RWPE2 (cell line): ENCODE measurements around the gene CEACAM6.

Experiments used
- ATAC-seq: fragments of 200-7000 bp; cut with Tn5 transposase; 3 replicates; pipeline ENCODE4 v1.9.1; 2021; ENCODE audit warnings: low read depth
- DNase-seq: peaks from one replicate; pipeline ENCODE4 v3.0.0-alpha.2; 2020; ENCODE audit warnings: low spot score
- H3K27ac ChIP-seq: fragments of 450-650 bp; 2 replicates; pipeline ENCODE4 v1.5.1; 2017; ENCODE audit warnings: mild to moderate bottlenecking; ENCODE audit not compliant: poor library complexity, severe bottlenecking
- H3K27me3 ChIP-seq: fragments of 250-450 bp; sonication (Bioruptor Pico); 2 replicates; pipeline ENCODE4 v1.5.1; 2021; ENCODE audit warnings: mild to moderate bottlenecking, moderate library complexity; ENCODE audit not compliant: insufficient read depth, poor library complexity, severe bottlenecking
- H3K36me3 ChIP-seq: fragments of 250-450 bp; sonication (Bioruptor Pico); 2 replicates; pipeline ENCODE4 v1.5.1; 2020; ENCODE audit warnings: low read depth, mild to moderate bottlenecking, moderate library complexity
- H3K4me1 ChIP-seq: fragments of 250-450 bp; sonication (Bioruptor Pico); 2 replicates; pipeline ENCODE4 v1.5.1; 2021; ENCODE audit warnings: mild to moderate bottlenecking, moderate library complexity; ENCODE audit not compliant: insufficient read depth, poor library complexity, severe bottlenecking
- H3K4me3 ChIP-seq: fragments of 250-450 bp; sonication (Bioruptor Pico); 2 replicates; pipeline ENCODE4 v1.5.1; 2021; ENCODE audit warnings: mild to moderate bottlenecking, moderate library complexity; ENCODE audit not compliant: severe bottlenecking
- H3K9me3 ChIP-seq: fragments of 250-450 bp; sonication (Bioruptor Pico); 2 replicates; pipeline ENCODE4 v1.5.1; 2021; ENCODE audit warnings: mild to moderate bottlenecking, moderate library complexity; ENCODE audit not compliant: severe bottlenecking
- CTCF ChIP-seq: fragments of 450-650 bp; IDR thresholded peaks from one replicate; pipeline ENCODE4 v1.5.1; 2017; ENCODE audit warnings: mild to moderate bottlenecking, moderate library complexity; ENCODE audit not compliant: poor library complexity, severe bottlenecking

CEACAM6 gene

GRCh38 chr19:41801792-41802211 is 46.5 kb downstream of the CEACAM6 start:
- Histone ChIP-seq H3K27me3 (no peaks in the 10 kb centered on the region), H3K36me3 (no peaks in the 10 kb centered on the region), H3K9me3 (no peaks in the 10 kb centered on the region), H3K27ac (no peak overlapping the region), H3K4me3 (no peak overlapping the region), H3K4me1 (peaks cover 12% of the 10 kb centered on the region)
- DNase-seq (no peak), ATAC-seq (no peak)
- TF ChIP-seq CTCF = no peak

GRCh38 chr19:41802770-41803169 is 47.4 kb downstream of the CEACAM6 start:
- Histone ChIP-seq H3K27me3 (no peaks in the 10 kb centered on the region), H3K4me1 (peaks cover 12% of the 10 kb centered on the region), H3K4me3 (no peak overlapping the region), H3K36me3 (no peaks in the 10 kb centered on the region), H3K9me3 (no peaks in the 10 kb centered on the region), H3K27ac (no peak overlapping the region)
- TF ChIP-seq CTCF = no peak
- ATAC-seq = no peak
- DNase-seq = no peak

GRCh38 chr19:41804336-41804735 is 49.0 kb downstream of the CEACAM6 start:
- Histone ChIP-seq H3K4me1 (peaks cover 5% of the 10 kb centered on the region), H3K27ac (no peak overlapping the region), H3K9me3 (no peaks in the 10 kb centered on the region), H3K27me3 (no peaks in the 10 kb centered on the region), H3K36me3 (no peaks in the 10 kb centered on the region), H3K4me3 (no peak overlapping the region)
- TF ChIP-seq CTCF = no peak
- no peak for DNase-seq
- no peak; the same call in 2 of the 3 replicates for ATAC-seq

GRCh38 chr19:41807176-41807575 is 51.8 kb downstream of the CEACAM6 start:
- H3K27ac ChIP-seq = no peak overlapping the region
- no peaks in the 10 kb centered on the region for H3K4me1 ChIP-seq
- no peaks in the 10 kb centered on the region for H3K36me3 ChIP-seq
- DNase-seq = no peak
- no peak for ATAC-seq
- H3K4me3 ChIP-seq = no peak overlapping the region
- no peaks in the 10 kb centered on the region for H3K27me3 ChIP-seq
- no peak for TF ChIP-seq CTCF
- H3K9me3 ChIP-seq = no peaks in the 10 kb centered on the region

GRCh38 chr19:41808663-41809566 is 53.6 kb downstream of the CEACAM6 start:
- DNase-seq (no peak), ATAC-seq (no peak)
- Histone ChIP-seq H3K27ac (no peak overlapping the region), H3K27me3 (no peaks in the 10 kb centered on the region), H3K36me3 (no peaks in the 10 kb centered on the region), H3K9me3 (no peaks in the 10 kb centered on the region), H3K4me1 (no peaks in the 10 kb centered on the region), H3K4me3 (no peak overlapping the region)
- TF ChIP-seq CTCF = no peak
